ENCODE data around the gene RELN.

Gene RELN

GRCh38 chr7:103644319-103644718 is 345.1 kb downstream of the RELN start:
- TF ChIP-seq CTCF (IDR thresholded peaks at IDR 0.05; ENCODE audit: insufficient read depth, low read depth, low read length, missing control alignments) = no peak
- H3K4me3 ChIP-seq (ENCODE audit: low read length) = no peak overlapping the region
- no peak for DNase-seq (ENCODE audit: low read depth)

DNA sequence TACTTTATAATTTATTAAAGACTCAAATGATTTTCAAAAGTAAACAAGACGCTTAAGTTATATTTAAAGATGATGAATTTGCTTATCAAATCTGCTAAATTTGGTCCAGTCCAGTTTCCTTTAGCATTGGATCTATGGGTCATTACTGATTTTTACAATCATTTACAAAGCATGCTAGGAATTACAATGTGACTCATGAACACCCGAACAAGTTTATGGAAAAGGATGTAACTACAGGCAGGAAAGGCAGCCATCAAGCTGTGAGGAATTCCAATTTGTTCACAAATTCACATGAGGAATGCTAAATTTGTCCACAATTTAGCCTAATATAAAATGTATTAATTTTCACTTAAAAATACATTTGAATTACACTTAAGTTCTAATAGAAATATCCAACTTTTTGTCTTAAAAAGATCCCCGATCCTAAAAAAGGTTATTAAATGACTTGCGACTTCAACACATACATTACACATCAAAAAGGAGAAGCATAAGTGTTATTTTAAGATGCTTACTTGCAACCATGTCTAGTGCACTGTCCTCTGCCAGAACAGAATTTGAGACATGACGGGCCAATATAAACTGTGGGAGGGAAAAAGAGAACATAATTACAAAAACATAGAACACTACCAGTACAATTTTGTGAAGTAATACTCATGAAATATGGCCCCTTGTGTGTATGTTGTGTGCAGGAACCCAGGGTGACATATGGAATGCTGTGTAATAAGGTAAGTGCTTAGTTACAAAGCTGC is 349.3 kb downstream of the RELN start:
- no peak overlapping the region for H3K4me3 ChIP-seq (ENCODE audit: low read length)
- no peak for TF ChIP-seq CTCF (IDR thresholded peaks at IDR 0.05; ENCODE audit: insufficient read depth, low read depth, low read length, missing control alignments)
- peak; percentile 60 for DNase-seq (ENCODE audit: low read depth)

DNA sequence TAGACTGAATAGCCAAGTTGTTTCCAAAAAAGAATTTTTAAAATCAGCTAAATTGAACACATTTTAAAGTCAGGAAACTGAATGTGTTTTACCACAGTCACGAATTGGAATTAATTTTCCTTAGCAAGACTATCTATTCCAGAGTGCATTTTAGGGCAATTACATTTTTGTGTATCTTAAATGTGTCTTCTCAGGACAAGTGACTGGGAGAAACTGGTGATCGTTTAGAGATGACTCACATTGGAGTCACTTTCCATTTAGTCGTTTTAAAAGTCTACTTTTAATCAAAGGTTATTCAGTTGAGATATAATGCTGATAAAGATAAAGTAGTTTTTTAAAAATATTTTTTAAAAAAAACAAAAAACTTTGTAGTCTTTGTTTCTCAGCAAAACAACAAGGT is 351.7 kb downstream of the RELN start:
- no peak for TF ChIP-seq CTCF (IDR thresholded peaks at IDR 0.05; ENCODE audit: insufficient read depth, low read depth, low read length, missing control alignments)
- DNase-seq (ENCODE audit: low read depth) = peak; percentile 58

DNA sequence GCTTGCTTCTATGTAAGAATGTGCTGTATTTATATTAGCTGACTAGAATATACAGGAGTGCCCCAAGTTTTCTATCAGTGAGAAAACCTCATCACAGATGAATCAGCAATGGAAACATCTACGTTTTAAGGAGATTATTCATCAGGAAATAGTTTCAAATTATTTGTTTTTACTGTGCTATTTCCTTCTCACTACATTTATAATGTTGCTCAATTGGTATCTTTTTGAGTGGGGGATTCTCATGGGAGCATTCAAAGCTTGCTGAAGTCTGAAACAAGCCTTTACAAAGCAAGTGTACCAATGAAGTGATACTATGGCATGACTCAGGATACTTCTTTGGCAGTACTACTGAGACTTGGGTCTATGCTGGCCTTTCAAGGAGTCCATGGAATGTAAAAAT is 352.4 kb downstream of the RELN start:
- DNase-seq (ENCODE audit: low read depth) = peak; percentile 86
- TF ChIP-seq CTCF (IDR thresholded peaks at IDR 0.05; ENCODE audit: insufficient read depth, low read depth, low read length, missing control alignments) = no peak
- no peak overlapping the region for H3K4me3 ChIP-seq (ENCODE audit: low read length)

More for the DNA sequence above, 351.7 kb downstream of the RELN start:
- H3K4me3 ChIP-seq (ENCODE audit: low read length) = no peak overlapping the region

DNA sequence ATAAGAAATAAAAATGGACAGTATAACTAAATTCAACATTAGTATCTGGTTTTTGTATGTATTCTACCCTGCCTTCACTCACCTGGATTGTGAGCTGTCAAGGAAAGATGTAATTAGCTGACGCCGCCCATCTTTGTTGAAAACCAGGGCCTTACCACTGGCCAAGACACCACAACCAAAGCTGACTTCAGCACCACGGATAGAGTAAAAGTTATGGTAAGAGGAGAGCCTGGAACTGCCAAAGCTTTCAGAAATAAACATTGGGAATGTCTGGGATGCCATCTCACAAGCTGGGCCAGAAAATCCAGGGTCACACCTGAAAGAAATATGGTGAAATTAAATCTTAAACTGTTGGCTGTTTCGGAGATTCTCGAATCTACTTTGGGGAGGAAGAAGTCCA is 353.3 kb downstream of the RELN start:
- DNase-seq (ENCODE audit: low read depth) = peak; percentile 56
- H3K4me3 ChIP-seq (ENCODE audit: low read length) = no peak overlapping the region
- no peak for TF ChIP-seq CTCF (IDR thresholded peaks at IDR 0.05; ENCODE audit: insufficient read depth, low read depth, low read length, missing control alignments)

DNA sequence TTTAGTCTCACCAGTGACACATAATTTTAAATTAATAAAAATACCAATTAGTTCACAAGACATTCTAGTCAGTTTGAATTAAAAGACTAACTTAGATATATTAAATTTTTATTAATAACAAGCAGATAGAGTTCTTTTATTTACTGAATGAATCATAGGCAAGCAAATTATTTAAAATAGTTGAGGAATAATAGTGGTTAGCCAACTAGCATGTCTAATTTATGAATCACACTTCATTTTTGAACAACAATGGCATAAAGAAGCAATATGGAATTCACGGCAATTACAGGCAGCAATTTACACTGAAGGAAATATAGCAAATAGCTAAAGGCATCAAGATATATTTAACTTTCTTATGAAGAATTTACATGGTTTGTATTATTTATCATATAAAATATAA is 356.5 kb downstream of the RELN start:
- TF ChIP-seq CTCF (IDR thresholded peaks at IDR 0.05; ENCODE audit: insufficient read depth, low read depth, low read length, missing control alignments) = no peak
- DNase-seq (ENCODE audit: low read depth) = peak; percentile 72
- H3K4me3 ChIP-seq (ENCODE audit: low read length) = no peak overlapping the region

All from epithelial cell of esophagus (primary cell).